Smooth muscle cell (in vitro differentiated cells): ENCODE measurements around the gene ABCC4. TPM values are rescaled to one million over a fixed set of nuclear protein-coding genes. Genes with fewer than 3 reads are reported as not detected.

Experiments
- DNase-seq: peaks from one replicate; lab custom pipeline; 2025; ENCODE audit not compliant: unreplicated experiment; lab: John Stamatoyannopoulos, UW
- H2AFZ ChIP-seq: fragments of 200-600 bp; sonication (generic); 2 replicates; pipeline ENCODE4 v1.6.0; 2016; ENCODE audit warnings: antibody characterized with exemption, low read depth, mild to moderate bottlenecking
- H3F3A ChIP-seq: fragments of 200-600 bp; sonication (generic); 2 replicates; pipeline ENCODE4 v1.6.0; 2017; ENCODE audit warnings: antibody characterized with exemption, low read depth
- H3K27ac ChIP-seq: fragments of 200-600 bp; sonication (generic); 2 replicates; pipeline ENCODE4 v1.5.1; 2016; ENCODE audit warnings: low read depth, mild to moderate bottlenecking
- H3K27me3 ChIP-seq: fragments of 200-600 bp; sonication (generic); 2 replicates; pipeline ENCODE4 v1.6.1; 2016; ENCODE audit warnings: low read depth, mild to moderate bottlenecking
- H3K36me3 ChIP-seq: fragments of 200-600 bp; sonication (generic); 2 replicates; pipeline ENCODE4 v1.5.1; 2016; ENCODE audit warnings: low read depth
- H3K4me1 ChIP-seq: fragments of 200-600 bp; sonication (generic); 2 replicates; pipeline ENCODE4 v1.5.1; 2016; ENCODE audit warnings: low read depth
- H3K4me2 ChIP-seq: fragments of 200-600 bp; sonication (generic); 2 replicates; pipeline ENCODE4 v1.6.0; 2016; ENCODE audit warnings: mild to moderate bottlenecking
- H3K4me3 ChIP-seq: fragments of 200-600 bp; sonication (generic); 2 replicates; pipeline ENCODE4 v1.5.1; 2016; ENCODE audit warnings: mild to moderate bottlenecking
- H3K79me2 ChIP-seq: fragments of 200-600 bp; sonication (generic); 2 replicates; pipeline ENCODE4 v1.6.0; 2016; ENCODE audit warnings: low read depth, mild to moderate bottlenecking
- H3K9ac ChIP-seq: fragments of 200-600 bp; sonication (generic); 2 replicates; pipeline ENCODE4 v1.6.0; 2016; ENCODE audit warnings: low read depth
- H3K9me3 ChIP-seq: fragments of 200-600 bp; sonication (generic); replicated peaks from 2 replicates; pipeline ENCODE4 v1.5.1; 2016; ENCODE audit warnings: low read depth
- H4K20me1 ChIP-seq: fragments of 200-600 bp; sonication (generic); 2 replicates; pipeline ENCODE4 v1.6.0; 2016; ENCODE audit warnings: low read depth
- CTCF ChIP-seq: fragments of 200-600 bp; sonication (generic); IDR thresholded peaks from 2 replicates; pipeline ENCODE4 v1.5.1; 2017; ENCODE audit warnings: borderline replicate concordance, mild to moderate bottlenecking, antibody characterized with exemption; ENCODE audit not compliant: insufficient read depth, poor library complexity, severe bottlenecking
- WGBS: methylation state at CpG from one replicate; pipeline ENCODE4 v1.1.7; 2016; ENCODE audit warnings: low lambda C conversion rate; 5-methylcytosine and 5-hydroxymethylcytosine counted together
- polyA plus RNA-seq: library from polyadenylated mRNA; unstranded; fragments of >200 nt; fragmentation: Nextera tagmentation; extraction: Ambion mirVana; gene quantifications from 2 replicates; pipeline ENCODE4 v1.2.1, GENCODE V29; 2016
- total RNA-seq: library from RNA; depleted of rRNA; stranded (reverse); fragments of >200 nt; gene quantifications from 2 replicates; pipeline ENCODE4 v1.2.3, GENCODE V29; 2014

The ABCC4 gene
- total and polyA plus RNA-seq, 2 experiments from 2014 or later: 11.9 to 37.7 TPM

- no peak for DNase-seq
- Histone ChIP-seq H3K4me3 (no peak overlapping the region), H3K4me1 (no peaks in the 10 kb centered on the region), H3K27ac (no peak overlapping the region), H3K9ac (no peak overlapping the region), H3K79me2 (no peaks in the 10 kb centered on the region), H4K20me1 (no peaks in the 10 kb centered on the region), H3K9me3 (no peaks in the 10 kb centered on the region), H3F3A (no peaks in the 10 kb centered on the region), H3K4me2 (no peak overlapping the region), H3K27me3 (no peaks in the 10 kb centered on the region), H3K36me3 (peaks cover 2% of the 10 kb centered on the region), H2AFZ (no peak overlapping the region)
- WGBS: 62% methylated on average over 4 of the region's 4 CpGs
- TF ChIP-seq CTCF: no peak
Measured at GRCh38 chr13:95023405-95023804, 277.8 kb downstream of the ABCC4 start.

- 91% methylated on average over 6 of the region's 6 CpGs for WGBS
- Histone ChIP-seq H3F3A (no peaks in the 10 kb centered on the region), H3K27ac (no peak overlapping the region), H3K9ac (no peak overlapping the region), H3K4me1 (no peaks in the 10 kb centered on the region), H3K4me2 (no peak overlapping the region), H3K27me3 (no peaks in the 10 kb centered on the region), H4K20me1 (no peaks in the 10 kb centered on the region), H2AFZ (no peak overlapping the region), H3K36me3 (no peaks in the 10 kb centered on the region), H3K4me3 (no peak overlapping the region), H3K9me3 (no peaks in the 10 kb centered on the region), H3K79me2 (no peaks in the 10 kb centered on the region)
- no peak for DNase-seq
- no peak for TF ChIP-seq CTCF
Measured at GRCh38 chr13:95020298-95020987, 280.8 kb downstream of the ABCC4 start.

GRCh38 chr13:95019886-95020285 lies 281.4 kb downstream of the ABCC4 start:
- no peaks in the 10 kb centered on the region for H3K9me3 ChIP-seq
- no peak overlapping the region for H3K9ac ChIP-seq
- H3K27ac ChIP-seq: no peak overlapping the region
- WGBS: 85% methylated on average over 7 of the region's 7 CpGs
- no peaks in the 10 kb centered on the region for H4K20me1 ChIP-seq
- H3K36me3 ChIP-seq: no peaks in the 10 kb centered on the region
- H3K4me1 ChIP-seq: no peaks in the 10 kb centered on the region
- no peak overlapping the region for H2AFZ ChIP-seq
- DNase-seq: no peak
- TF ChIP-seq CTCF: no peak
- no peaks in the 10 kb centered on the region for H3F3A ChIP-seq
- no peak overlapping the region for H3K4me2 ChIP-seq
- H3K79me2 ChIP-seq: no peaks in the 10 kb centered on the region
- no peak overlapping the region for H3K4me3 ChIP-seq
- no peaks in the 10 kb centered on the region for H3K27me3 ChIP-seq

- Histone ChIP-seq H3K27ac (no peak overlapping the region), H3K4me1 (peaks cover 10% of the 10 kb centered on the region), H3K4me2 (no peak overlapping the region), H3F3A (no peaks in the 10 kb centered on the region), H2AFZ (no peak overlapping the region), H3K9ac (no peak overlapping the region), H3K27me3 (peaks cover 17% of the 10 kb centered on the region), H4K20me1 (no peaks in the 10 kb centered on the region), H3K36me3 (no peaks in the 10 kb centered on the region), H3K4me3 (no peak overlapping the region), H3K79me2 (no peaks in the 10 kb centered on the region), H3K9me3 (no peaks in the 10 kb centered on the region)
- 90% methylated on average over 12 of the region's 12 CpGs for WGBS
- no peak for DNase-seq
- no peak for TF ChIP-seq CTCF
Measured at GRCh38 chr13:95007322-95007721, 293.9 kb downstream of the ABCC4 start.
